Activated T-helper 1 cell treated with anti-CD3 and anti-CD28 coated beads, Interleukin-2, amount 50 U/mL, for 16 hours (primary cell): ENCODE results near the gene COQ2.
A peak's percentile ranks its signal among the peaks of the same experiment; 100 is the strongest.

Source experiments
- DNase-seq, 2 donors: peaks; one replicate each; pipeline ENCODE4 v3.0.0-alpha.2; 2020; ENCODE audit warnings: low read depth in 1 of 2, low spot score in 1 of 2

Gene COQ2

DNA sequence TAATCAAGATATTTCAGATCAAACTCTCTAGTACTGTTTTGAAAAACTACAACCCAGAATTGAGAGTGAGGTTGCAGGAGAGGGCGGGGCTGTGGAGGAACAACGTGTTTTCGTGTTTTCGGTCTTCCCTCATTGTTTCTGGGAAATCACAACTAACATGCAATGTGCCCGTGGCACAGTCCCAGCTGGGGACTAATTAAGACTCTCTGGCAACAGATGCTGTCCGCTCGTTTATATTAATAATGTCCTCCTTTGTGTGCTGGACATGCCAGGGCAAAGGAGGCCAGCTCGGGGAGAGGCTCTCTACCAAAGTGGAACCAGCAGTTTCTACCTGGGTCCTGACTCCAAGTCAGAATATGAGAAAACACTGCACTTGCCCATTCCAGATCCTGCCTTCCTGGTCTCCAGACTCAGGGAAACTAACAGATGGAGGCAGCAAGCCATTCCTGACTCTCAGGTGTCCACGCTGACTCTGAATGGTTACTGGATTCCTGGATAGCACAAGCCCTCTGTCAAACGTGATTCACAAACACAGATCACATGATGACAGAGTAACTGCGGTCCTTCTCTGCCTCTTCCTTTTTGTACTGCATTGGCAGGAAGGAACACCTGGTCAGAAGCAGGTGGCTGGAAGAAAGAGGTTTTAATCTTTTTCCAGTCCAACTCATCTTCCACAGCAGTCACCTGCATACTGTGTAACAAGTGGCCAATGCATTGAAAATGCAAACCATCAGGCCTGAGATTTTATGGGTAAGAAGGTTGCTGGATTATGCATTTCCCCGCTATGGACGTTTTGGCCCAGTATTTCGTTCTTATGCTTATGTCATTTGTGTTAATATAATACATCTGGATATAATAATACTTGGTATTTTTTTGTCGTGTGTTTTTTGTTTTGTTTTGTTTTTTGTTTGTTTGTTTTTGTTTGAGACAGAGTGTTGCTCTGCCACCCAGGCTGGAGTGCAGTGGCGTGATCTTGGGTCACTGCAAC, 65.0 kb downstream of the COQ2 start:
- peak in 1 of 2 donors; percentile 37 for DNase-seq

DNA sequence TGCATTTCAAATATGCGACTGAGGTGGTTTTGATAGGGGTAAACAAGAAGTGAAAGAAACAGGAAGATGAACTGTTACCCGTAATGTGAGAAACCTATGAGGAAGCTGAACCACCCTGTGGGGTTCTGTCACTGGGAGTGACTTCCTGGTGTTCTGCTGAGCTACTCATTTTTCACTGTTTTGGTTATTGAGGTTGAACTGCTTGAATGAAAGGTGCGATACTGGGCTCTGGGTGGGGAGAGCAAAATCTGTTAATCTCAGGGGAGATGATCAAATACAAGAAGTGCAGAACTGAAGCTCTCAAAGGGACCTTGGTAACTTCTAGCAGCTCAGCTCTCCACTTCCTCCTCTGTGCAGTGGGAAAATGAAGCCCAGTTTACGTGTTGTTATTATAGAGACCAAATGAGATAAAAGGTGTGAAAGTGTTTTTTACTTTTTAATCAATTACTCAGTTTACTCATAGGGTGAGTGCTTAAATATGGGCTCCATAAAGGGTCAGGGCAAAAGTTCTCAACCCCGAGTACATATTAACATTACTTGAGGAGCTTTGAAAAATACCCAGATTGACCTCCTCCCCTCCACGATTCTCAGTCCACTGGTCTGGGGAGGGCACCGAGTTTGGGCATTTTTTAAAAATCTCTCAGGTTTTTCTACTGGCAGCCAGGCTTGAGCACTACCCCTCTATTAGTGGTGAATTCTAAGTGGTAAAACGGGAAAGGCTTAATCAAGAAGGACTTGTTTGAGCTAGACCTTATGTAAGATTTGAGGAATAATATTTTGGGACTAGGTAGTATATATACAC, 66.7 kb downstream of the COQ2 start:
- DNase-seq = peak; percentile 6 to 42

DNA sequence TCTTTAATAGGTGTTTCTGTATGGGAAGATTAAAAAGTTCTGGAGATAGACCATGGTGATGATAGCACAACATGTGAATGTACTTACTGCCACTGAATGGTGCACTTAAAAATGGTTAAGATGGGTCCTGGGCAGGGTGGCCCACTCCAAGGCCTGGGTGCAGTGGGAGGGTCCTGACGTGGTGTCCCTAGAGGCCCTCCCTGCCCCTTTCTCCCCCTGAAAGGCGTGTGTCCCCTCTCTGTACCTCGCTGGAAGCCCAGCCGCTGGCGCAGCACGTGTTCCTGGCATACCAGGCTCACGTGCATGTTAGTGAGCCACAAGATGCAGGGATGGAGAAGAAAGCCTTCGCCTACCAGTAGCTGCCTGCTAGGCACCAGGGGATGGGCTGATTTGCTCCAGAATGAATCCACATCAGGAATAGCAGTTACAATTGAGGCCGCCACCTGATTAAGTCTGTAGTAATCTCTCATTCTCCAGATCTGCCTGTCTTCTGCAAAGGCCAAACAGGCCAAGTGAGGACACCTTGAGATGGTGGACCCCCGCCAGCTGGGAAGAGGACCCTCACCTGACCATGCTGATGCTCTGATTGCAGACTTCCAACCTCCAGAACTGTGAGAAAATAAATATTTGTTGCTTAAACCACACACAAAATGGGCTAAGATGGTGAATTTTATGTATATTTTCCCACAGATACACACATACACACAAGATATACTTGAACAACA, 67.5 kb downstream of the COQ2 start:
- DNase-seq = no peak

DNA sequence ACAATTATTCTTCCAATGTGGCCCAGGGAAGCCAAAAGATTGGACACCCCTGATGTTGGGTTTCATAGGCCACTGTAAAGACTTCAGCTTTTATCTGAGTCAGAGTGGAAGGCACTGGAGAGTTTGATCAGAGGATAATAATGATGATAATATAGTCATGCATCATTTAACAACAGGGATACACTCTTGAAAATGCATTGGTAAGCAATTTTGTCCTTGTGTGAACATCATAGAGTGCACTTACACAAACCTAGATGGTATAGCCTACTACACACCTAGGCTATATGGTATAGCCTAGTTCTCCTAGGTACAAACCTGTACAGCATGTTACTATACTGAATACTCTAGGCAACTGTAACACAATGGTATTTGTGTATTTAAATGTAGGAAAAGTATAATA, 70.5 kb downstream of the COQ2 start:
- DNase-seq = no peak
